RWPE2 (cell line): ENCODE measurements around the gene GHRHR.

Experiments used
- ATAC-seq: fragments of 200-7000 bp; cut with Tn5 transposase; 3 replicates; pipeline ENCODE4 v1.9.1; 2021; ENCODE audit warnings: low read depth
- DNase-seq: peaks from one replicate; pipeline ENCODE4 v3.0.0-alpha.2; 2020; ENCODE audit warnings: low spot score
- H3K27ac ChIP-seq: fragments of 450-650 bp; 2 replicates; pipeline ENCODE4 v1.5.1; 2017; ENCODE audit warnings: mild to moderate bottlenecking; ENCODE audit not compliant: poor library complexity, severe bottlenecking
- H3K27me3 ChIP-seq: fragments of 250-450 bp; sonication (Bioruptor Pico); 2 replicates; pipeline ENCODE4 v1.5.1; 2021; ENCODE audit warnings: mild to moderate bottlenecking, moderate library complexity; ENCODE audit not compliant: insufficient read depth, poor library complexity, severe bottlenecking
- H3K36me3 ChIP-seq: fragments of 250-450 bp; sonication (Bioruptor Pico); 2 replicates; pipeline ENCODE4 v1.5.1; 2020; ENCODE audit warnings: low read depth, mild to moderate bottlenecking, moderate library complexity
- H3K4me1 ChIP-seq: fragments of 250-450 bp; sonication (Bioruptor Pico); 2 replicates; pipeline ENCODE4 v1.5.1; 2021; ENCODE audit warnings: mild to moderate bottlenecking, moderate library complexity; ENCODE audit not compliant: insufficient read depth, poor library complexity, severe bottlenecking
- H3K4me3 ChIP-seq: fragments of 250-450 bp; sonication (Bioruptor Pico); 2 replicates; pipeline ENCODE4 v1.5.1; 2021; ENCODE audit warnings: mild to moderate bottlenecking, moderate library complexity; ENCODE audit not compliant: severe bottlenecking
- H3K9me3 ChIP-seq: fragments of 250-450 bp; sonication (Bioruptor Pico); 2 replicates; pipeline ENCODE4 v1.5.1; 2021; ENCODE audit warnings: mild to moderate bottlenecking, moderate library complexity; ENCODE audit not compliant: severe bottlenecking
- TF ChIP-seq, protein P1 (sequence below): fragments of 450-650 bp; IDR thresholded peaks from one replicate; pipeline ENCODE4 v1.5.1; 2017; ENCODE audit warnings: mild to moderate bottlenecking, moderate library complexity; ENCODE audit not compliant: poor library complexity, severe bottlenecking

GHRHR gene

DNA sequence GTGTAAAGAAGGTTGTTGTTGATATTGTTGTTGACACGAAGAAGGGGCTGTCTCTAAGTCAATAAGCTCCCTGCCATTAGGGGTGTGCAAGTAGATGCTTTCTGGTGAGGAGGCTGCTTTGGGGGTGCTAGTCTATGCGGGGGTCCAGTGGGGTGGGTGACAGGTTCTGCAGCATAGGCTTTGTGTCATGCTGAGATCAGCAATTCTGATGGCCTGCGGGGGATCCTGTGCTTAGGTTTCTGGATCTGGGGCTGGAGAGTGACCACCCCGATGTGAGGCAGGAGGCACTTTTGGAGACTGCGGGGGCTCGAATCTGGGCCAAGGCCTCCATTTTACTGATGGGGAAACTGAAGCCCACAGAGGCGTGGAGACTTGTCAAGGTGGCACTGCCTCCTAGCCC lies 47.0 kb upstream of the GHRHR start:
- H3K27ac ChIP-seq = no peak overlapping the region
- no peak for DNase-seq
- no peaks in the 10 kb centered on the region for H3K36me3 ChIP-seq
- TF ChIP-seq, protein P1, sequence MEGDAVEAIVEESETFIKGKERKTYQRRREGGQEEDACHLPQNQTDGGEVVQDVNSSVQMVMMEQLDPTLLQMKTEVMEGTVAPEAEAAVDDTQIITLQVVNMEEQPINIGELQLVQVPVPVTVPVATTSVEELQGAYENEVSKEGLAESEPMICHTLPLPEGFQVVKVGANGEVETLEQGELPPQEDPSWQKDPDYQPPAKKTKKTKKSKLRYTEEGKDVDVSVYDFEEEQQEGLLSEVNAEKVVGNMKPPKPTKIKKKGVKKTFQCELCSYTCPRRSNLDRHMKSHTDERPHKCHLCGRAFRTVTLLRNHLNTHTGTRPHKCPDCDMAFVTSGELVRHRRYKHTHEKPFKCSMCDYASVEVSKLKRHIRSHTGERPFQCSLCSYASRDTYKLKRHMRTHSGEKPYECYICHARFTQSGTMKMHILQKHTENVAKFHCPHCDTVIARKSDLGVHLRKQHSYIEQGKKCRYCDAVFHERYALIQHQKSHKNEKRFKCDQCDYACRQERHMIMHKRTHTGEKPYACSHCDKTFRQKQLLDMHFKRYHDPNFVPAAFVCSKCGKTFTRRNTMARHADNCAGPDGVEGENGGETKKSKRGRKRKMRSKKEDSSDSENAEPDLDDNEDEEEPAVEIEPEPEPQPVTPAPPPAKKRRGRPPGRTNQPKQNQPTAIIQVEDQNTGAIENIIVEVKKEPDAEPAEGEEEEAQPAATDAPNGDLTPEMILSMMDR = no peak
- ATAC-seq = no peak
- peaks cover 13% of the 10 kb centered on the region for H3K4me1 ChIP-seq
- no peaks in the 10 kb centered on the region for H3K27me3 ChIP-seq
- no peaks in the 10 kb centered on the region for H3K9me3 ChIP-seq
- H3K4me3 ChIP-seq = no peak overlapping the region

DNA sequence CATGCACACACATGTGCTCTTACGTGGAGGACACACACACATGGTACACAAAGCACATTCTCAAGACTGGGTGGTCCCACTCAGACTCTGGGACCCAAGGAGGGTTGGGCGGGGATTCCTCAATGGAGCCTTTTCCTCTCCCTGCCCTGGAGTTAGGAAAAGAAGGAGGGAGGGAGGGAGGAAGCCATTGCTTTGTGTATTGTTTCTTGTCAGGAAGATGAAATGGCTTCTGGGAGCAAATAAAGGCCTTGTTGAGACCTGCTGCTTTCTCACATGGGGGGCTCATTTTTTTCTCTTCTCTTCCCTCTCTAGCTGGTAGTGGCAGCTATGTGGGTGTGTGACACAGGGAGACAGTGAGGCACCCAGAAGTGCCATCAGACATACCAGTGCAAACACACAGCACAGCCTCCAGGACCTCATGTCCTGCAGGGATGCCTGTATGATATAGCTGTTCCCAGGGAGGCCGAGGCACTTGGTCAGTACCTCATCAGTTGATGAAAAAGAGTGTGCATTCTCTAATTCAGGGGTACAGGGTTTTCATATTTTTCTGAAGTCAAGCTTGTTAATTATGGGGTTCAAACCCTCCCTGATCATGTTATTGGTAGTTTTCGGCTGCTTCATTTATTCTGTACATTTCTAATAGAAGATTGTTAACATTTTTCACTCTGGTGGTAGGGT lies 46.4 kb upstream of the GHRHR start:
- TF ChIP-seq, protein P1 = no peak
- no peak overlapping the region for H3K4me3 ChIP-seq
- no peaks in the 10 kb centered on the region for H3K9me3 ChIP-seq
- ATAC-seq (no peak), DNase-seq (no peak)
- H3K4me1 ChIP-seq = peaks cover 13% of the 10 kb centered on the region
- H3K27me3 ChIP-seq = no peaks in the 10 kb centered on the region
- H3K36me3 ChIP-seq = no peaks in the 10 kb centered on the region
- H3K27ac ChIP-seq = no peak overlapping the region

DNA sequence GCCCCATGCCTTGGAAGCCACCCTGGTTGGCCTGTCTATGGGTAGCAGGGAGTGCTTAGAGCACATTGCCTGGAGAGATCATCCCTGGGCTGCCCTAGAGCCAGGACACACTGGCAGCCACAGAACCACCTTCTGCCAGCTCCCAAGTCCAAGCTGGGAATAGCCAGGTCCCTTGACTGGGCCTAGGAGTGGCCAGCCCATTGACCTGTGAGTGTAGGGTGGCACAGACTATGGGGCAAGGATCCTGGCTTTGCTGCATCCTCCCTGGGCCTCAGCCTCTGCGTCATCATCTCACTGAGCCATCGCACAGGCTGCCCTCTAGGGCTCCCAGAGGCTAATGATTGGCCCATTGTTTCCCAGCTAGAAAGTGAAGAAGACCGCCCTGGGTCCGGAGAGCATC lies 45.1 kb upstream of the GHRHR start:
- peaks cover 13% of the 10 kb centered on the region for H3K4me1 ChIP-seq

DNA sequence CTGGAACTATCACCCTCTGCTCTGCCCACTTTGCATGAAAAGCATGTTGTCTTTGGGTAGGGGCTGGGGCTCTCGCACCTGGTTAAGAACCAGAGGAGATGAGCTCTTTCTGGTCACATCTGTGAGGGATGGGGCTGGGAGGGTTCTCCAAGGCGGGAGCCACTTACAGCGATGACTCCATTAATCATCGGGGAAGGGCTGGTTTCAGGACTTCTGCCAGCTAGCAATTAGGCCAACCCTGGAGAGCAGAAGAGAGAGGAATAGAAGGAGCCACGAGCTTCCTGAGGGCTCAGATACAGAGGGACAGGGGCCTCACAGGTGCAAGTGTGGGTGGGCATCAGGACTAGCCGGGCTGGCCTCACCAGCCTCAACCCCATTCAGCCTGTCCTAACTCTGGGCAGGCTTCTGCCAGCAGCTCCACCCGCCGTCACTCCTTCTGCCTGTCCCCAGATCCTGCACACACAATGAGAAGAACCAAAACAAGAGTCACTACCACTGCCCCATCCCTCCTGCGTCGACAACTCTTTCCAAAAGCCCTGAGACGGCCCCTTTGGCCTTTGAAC lies 43.7 kb upstream of the GHRHR start:
- Histone ChIP-seq H3K27ac (peak overlapping the region; percentile 8), H3K4me1 (peaks cover 6% of the 10 kb centered on the region), H3K4me3 (no peak overlapping the region), H3K27me3 (no peaks in the 10 kb centered on the region), H3K36me3 (no peaks in the 10 kb centered on the region), H3K9me3 (no peaks in the 10 kb centered on the region)
- TF ChIP-seq, protein P1 = no peak
- DNase-seq (peak; percentile 15), ATAC-seq (no peak)

More for the DNA sequence above, 45.1 kb upstream of the GHRHR start:
- TF ChIP-seq, protein P1 = no peak
- H3K4me3 ChIP-seq = no peak overlapping the region
- no peak for DNase-seq
- no peaks in the 10 kb centered on the region for H3K27me3 ChIP-seq
- no peak overlapping the region for H3K27ac ChIP-seq
- no peak for ATAC-seq
- H3K36me3 ChIP-seq = no peaks in the 10 kb centered on the region
- no peaks in the 10 kb centered on the region for H3K9me3 ChIP-seq
